DMS 273 (cell line): ENCODE measurements around the gene ZNF407.

Source experiments
- DNase-seq: peaks from one replicate; lab custom pipeline; 2025; ENCODE audit not compliant: unreplicated experiment; lab: John Stamatoyannopoulos, UW

ZNF407 gene

GRCh38 chr18:74869904-74870863 lies 272.5 kb downstream of the ZNF407 start:
- DNase-seq = no peak

DNA sequence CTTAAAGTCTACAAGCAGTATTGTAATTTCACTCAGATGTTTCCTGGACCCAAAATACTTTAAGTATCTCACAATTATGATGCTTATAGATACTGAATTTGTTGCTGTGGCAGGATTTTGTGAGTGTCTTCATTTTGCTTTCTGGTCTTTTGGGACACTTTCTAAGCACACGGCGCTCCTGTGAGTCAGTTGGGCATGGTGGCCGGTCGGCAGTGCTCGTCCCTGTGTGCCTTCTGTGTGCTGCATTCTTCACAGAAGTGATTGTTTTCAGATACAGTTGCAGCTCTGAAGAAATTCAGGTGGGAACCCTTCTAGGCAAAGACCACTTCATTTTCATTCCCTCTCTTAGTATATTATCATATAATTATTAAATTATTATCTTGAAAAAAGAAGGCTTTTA lies 273.3 kb downstream of the ZNF407 start:
- DNase-seq = no peak

DNA sequence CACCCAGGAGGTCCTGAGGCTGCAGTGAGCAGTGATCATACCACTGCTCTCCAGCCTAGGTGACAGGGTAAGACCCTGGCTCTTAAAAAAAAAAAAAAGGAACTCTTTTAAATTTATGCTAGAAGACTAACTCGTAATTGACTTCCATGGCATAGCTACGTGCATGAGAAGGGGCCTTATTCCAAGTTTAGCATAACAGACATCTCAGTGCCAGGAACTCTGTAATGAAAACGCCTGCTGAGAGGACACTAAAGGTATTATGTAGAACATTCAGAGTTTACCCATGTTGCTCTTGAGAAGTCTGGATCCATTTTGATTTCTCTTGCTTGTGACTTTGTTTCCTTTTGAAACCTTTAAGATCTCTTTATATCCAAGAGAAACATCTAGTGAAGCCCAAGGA lies 276.0 kb downstream of the ZNF407 start:
- no peak for DNase-seq

DNA sequence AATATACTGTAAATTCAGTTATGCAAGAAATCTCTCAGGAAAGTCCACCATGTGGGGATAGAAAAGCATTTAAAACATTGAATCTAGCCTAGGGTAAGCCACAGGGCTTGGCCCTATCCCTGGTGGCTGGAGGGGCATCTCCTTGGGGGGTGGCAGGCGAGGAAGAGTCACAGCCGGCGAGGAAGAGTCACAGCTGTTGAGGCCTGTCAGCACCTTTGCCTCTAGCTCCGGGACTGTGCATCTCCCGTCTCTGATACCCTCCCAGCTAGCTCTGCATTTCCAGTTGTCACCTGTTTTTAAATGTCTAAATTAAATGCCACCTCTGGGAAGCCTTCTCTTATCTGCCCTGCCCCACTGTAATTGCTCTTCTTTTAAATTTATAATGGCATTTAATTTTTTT lies 276.7 kb downstream of the ZNF407 start:
- no peak for DNase-seq

DNA sequence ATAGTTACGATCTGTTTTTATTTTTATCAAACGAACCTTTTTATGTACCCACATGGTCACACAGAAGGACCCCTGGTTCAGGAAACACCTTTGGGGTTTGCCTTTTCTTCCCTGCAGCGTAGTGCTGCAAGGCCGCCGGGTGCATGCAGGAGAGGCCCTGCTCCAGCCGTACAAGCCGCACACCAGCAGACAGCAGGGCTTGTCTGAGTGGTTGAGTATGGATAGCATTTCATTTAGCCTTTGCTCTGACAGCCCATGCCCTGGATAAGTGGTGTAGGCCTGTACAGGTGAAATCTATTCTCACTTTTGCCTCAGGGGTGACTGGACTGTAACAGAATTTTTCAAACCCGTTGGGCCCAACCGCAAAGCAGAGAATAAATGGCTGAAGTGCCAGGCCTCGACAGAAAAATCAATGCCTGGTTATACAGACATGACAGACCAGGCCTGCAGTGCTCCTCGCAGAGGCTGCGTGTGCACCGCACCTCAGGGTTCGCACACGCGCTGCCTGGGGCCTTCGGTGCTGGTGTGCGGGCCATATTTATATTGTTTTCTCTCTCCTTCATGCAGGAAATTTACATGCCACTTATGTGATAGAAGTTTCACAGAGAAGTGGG lies 279.1 kb downstream of the ZNF407 start:
- no peak for DNase-seq

DNA sequence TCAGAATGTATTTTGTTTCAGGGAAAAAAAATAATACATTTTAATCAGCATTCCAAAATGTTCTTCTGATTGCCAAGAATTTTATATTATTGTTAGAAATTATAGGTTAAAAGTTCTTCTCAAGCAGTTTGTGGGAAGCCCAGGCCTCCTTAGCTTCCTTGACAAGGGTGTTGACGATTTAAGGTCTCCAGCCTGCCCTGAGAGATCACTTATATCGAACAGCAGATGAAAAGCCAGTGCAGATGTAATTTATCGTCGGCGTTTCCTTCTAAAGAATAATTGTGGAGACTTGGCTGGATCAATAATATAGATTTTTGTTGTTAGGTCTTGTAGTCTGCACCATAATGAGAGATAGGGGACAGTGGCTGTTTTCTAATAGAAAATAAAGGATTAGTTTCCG lies 280.6 kb downstream of the ZNF407 start:
- DNase-seq = no peak

DNA sequence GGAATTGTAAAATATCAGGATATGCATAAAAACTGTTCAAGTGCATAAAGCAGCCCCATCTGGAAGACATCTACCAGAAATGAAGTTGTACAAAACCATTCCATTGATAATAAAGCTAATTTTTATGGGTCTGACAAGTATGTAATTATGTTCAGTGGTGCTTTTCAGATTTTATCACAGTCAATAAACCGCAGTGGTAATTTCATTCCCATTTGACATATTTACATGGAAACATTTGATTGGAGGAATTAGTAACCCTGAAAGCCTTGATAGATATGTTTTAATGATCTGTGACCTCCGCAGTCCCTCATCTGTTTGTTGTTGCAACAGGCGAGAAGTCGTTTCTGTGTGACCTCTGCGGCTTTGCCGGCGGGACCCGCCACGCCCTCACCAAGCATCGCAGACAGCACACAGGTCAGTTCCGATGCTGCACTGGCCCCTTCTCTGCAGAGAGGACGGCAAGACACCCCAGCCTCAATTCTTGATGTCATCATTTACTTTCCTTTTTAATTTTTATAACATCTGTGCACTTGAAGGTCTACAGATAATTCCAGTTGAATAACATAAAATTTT lies 283.1 kb downstream of the ZNF407 start:
- DNase-seq = no peak

DNA sequence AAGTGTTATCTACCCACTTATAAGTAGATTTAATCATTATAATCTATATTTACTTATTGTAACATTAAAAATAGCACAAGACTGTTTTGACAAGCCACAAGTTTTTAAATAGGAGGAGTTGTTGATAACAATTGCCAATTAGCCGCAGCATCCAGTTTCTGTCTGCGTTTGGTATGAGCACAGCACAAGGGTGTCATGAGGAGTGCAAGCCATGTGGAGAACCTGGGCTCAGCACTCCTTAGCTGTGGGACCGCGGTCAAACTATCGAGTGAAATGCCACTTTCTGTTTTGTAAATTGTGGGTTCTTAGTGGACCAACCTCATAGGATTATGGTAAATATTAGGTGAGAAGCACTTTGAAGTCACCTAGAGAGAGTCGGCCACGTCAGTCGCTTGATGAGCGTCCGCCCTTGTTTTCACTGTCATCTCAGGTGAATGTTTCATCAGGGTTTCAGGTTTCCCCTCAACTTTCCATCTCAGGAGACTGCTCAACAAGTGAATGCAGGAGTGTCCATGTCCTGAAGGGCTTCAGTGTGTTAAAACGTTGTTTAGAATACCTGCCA lies 294.5 kb downstream of the ZNF407 start:
- no peak for DNase-seq

DNA sequence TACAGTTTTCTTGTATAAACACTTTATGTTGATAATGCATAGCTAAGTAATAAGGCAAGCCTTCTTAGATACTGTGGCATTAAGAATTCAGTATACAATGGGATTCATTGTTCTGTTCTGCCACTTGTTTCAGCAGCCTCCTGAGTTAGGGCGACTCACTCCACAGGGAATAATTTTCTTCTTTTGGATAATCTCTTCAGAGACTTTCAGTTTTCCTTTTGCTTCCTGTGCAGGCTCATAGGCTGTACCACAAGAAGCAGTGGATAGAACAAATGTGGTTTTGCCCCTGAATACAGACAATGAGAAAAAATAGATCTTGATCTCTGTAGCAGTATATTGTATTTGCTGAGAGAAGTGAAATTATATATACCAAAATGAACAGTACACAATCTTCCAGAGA lies 298.0 kb downstream of the ZNF407 start:
- no peak for DNase-seq

GRCh38 chr18:74896390-74896991 lies 298.8 kb downstream of the ZNF407 start:
- DNase-seq = peak; percentile 26

GRCh38 chr18:74897971-74898657 lies 300.4 kb downstream of the ZNF407 start:
- DNase-seq = no peak

DNA sequence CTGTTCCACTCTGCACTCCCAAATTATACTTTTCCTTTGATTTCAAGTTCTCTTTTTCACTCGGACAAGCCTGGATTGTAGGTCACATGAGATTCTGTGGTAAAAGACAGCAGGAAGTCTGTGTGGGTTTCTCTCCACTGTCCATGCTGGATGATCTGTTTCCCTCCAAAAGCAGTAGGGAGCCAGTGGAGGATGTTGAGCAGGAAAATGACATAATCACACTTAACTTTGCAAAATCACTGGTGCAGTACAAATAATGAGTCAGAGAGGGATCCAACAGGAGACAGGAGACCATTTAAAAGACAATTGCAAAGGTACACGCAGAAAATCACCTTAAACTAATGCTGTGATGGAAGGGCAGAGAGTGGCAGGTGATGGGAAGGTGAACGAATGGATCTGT lies 301.3 kb downstream of the ZNF407 start:
- no peak for DNase-seq

DNA sequence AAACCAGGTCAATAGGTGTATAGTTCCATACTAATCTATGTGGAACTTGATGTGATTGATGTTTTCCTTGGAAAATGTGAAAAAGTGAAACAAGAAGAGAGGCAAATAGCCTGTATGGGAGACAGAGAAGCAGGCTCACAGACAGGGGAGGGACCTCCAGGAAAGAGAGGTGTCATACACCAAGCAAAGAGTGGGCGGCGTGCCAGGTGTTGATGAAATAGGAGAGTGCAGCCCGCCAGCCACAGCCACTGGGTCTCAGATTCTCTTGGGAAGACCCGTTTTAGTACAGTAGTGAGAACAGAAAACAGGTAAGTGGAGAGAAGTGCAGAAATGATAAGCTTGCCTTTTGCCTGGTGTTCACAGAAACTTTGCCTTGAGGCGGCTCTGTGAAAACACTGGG lies 301.9 kb downstream of the ZNF407 start:
- peak; percentile 28 for DNase-seq

DNA sequence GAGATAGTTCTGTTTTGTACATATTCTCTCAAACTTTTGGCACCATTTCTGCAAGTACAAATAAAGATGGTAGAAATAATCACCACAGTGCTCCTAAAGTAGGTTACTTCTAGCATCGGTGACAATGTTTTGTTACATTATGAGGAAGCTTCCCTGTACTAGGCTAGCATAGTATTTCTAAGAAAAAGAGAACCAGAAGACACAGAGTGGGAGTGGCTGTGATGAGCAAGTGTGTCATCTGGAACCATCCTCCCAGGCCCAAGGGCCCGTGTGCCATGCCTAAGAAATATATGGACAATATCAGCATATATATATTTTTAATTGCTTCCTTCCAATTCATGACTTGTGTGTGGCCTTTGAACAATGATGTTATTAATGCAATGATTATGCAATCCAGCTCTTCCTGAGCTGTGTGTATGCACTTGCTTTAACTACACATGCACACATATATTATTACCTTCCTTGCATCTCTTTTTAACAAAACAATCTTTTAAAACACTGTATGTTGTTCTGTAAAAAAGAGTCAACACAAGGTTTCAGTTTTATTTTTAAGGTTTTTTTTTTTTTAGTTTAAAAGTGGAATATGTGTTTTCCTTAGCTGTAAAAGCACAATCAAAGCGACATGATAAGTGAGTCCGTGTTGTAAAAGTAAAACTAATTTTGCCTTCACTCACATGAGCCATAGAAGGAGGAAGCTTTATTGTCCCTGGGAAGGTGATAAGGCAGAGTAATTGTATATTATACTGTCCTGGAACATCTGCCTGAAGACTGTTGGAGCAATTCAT lies 303.9 kb downstream of the ZNF407 start:
- DNase-seq = no peak

DNA sequence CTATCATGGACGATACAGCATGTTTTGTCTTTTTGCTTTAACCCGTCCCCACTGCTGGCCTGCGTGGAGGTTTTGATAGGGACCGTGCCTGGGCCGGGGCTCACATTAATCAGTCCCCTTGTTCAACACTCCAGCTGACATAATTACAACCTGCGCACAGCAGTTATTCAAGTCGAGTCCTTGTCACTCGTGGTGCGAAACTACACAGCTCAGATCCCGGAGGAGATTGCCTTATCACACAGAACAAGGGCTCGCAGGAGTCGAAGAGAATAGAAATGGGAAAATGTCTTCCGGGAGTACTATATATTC lies 304.4 kb downstream of the ZNF407 start:
- DNase-seq = no peak

DNA sequence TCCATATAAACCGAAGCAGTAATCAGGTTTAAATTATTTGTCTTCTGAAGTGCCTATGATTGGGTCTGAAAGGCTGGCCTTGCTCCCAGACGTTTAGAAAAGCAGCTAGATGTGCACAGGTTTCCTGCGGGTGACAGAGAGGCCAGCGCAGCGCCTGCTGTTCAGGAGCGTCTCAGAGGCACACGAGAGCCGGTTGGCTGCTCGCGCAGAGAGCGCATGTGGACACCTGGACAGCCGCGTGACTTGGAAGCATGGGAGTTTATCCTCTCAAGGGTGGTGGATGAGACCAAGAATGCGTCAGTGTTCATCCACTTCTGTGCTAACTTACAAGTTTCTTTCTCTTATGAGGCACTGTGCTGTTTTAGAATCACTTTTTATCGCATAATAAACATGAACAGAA lies 307.6 kb downstream of the ZNF407 start:
- DNase-seq = no peak

GRCh38 chr18:74906184-74906583 lies 308.5 kb downstream of the ZNF407 start:
- no peak for DNase-seq

DNA sequence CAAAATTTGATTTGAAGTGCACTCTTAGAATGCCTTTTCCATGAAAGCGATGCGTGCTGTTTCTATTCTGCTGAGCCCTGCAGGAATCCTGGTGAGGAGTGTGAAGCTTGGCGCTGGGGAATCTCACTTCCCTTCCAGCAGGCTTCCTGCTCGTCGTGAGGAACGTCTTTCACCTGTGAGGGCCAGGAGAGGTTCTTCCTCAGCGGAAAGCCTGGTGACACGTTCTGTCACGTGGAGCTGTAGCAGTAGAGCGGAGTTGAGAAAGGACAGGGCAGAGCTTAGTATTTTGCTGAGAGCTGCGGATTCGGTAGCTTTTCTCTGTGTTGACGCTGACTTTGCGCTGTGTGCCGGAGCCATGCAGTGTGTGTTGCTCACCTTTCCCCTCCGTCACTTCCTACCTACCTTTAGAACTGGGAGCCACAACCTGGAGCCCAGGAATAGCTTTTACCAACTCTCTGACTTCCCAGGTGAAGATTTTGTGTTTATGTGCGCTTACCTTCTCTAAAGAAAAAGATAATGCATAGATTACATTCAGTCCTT lies 316.5 kb downstream of the ZNF407 start:
- no peak for DNase-seq

GRCh38 chr18:74914648-74915047 lies 317.0 kb downstream of the ZNF407 start:
- no peak for DNase-seq
